Fibroblast of pulmonary artery (primary cell): ENCODE results near the gene PRAF2.

Experiments used
- DNase-seq: peaks from one replicate; pipeline ENCODE4 v3.0.0-alpha.2; 2010; ENCODE audit warnings: low read depth
- H3K4me3 ChIP-seq: replicated peaks from 2 replicates; pipeline ENCODE4 v1.5.1; 2011; ENCODE audit warnings: low read depth, mild to moderate bottlenecking, control low read depth, low read length, moderate library complexity
- CTCF ChIP-seq: IDR thresholded peaks from 2 replicates; pipeline ENCODE4 v1.5.1; 2011; ENCODE audit warnings: mild to moderate bottlenecking, control low read depth, low read length, inconsistent platforms; ENCODE audit errors: missing control alignments

Gene PRAF2

GRCh38 chrX:49053223-49054072 lies 20.4 kb downstream of the PRAF2 start:
- DNase-seq: peak; percentile 57
- peak overlapping the region; percentile 53 for H3K4me3 ChIP-seq
- TF ChIP-seq CTCF: no peak

- no peak overlapping the region for H3K4me3 ChIP-seq
- TF ChIP-seq CTCF: no peak
- no peak for DNase-seq
Measured at GRCh38 chrX:49043987-49044281, 29.9 kb downstream of the PRAF2 start.

GRCh38 chrX:49043220-49043986 lies 30.4 kb downstream of the PRAF2 start, which contains the start of gene TFE3:
Gene TFE3, minus strand, starts transcription at chrX:49043357. Its CDS starts 131 bp downstream, at chrX:49043226.
- peak within 1 kb of the TSS; percentile 68 for H3K4me3 ChIP-seq
- peak; percentile 99 for DNase-seq
- peak; percentile 47 for TF ChIP-seq CTCF

GRCh38 chrX:49042581-49043219 lies 31.1 kb downstream of the PRAF2 start:
- TF ChIP-seq CTCF: no peak
- peak overlapping the region; percentile 68 for H3K4me3 ChIP-seq
- no peak for DNase-seq

GRCh38 chrX:49041744-49042580 lies 31.8 kb downstream of the PRAF2 start:
- peak overlapping the region; percentile 68 for H3K4me3 ChIP-seq
- DNase-seq: peak; percentile 52

More at GRCh38 chrX:49041744-49042580, 31.8 kb downstream of the PRAF2 start:
- TF ChIP-seq CTCF: no peak
